Activated effector memory CD4-positive, alpha-beta T cell treated with Interleukin-2 at 50 U/mL for 16 hours (primary cell): ENCODE data around the gene DCTN3.

ENCODE experiments used
- DNase-seq: peaks from one replicate; pipeline ENCODE4 v3.0.0-alpha.2; 2020

Gene DCTN3

GRCh38 chr9:34615132-34615531 lies 5.2 kb downstream of the DCTN3 start:
- DNase-seq, result no peak

- peak; percentile 53 for DNase-seq
Observed at GRCh38 chr9:34612788-34613390, 7.4 kb downstream of the DCTN3 start.

GRCh38 chr9:34611811-34612787 lies 8.2 kb downstream of the DCTN3 start, which contains the start of gene RPP25L:
Gene RPP25L, minus strand, starts transcription at chr9:34612097. Its CDS starts 801 bp downstream, at chr9:34611296.
- peak; percentile 78 for DNase-seq

GRCh38 chr9:34611251-34611810 lies 9.0 kb downstream of the DCTN3 start:
- no peak for DNase-seq

- no peak for DNase-seq
Observed at GRCh38 chr9:34610434-34611206, 9.7 kb downstream of the DCTN3 start.

GRCh38 chr9:34607331-34607730 lies 13.0 kb downstream of the DCTN3 start:
- no peak for DNase-seq

GRCh38 chr9:34606905-34607304 lies 13.4 kb downstream of the DCTN3 start:
- no peak for DNase-seq

GRCh38 chr9:34606190-34606589 lies 14.1 kb downstream of the DCTN3 start:
- DNase-seq, result no peak

GRCh38 chr9:34603610-34604231 lies 16.6 kb downstream of the DCTN3 start:
- DNase-seq, result peak; percentile 65

- no peak for DNase-seq
Observed at GRCh38 chr9:34601937-34602573, 18.2 kb downstream of the DCTN3 start.

GRCh38 chr9:34600908-34601307 lies 19.4 kb downstream of the DCTN3 start:
- no peak for DNase-seq

- DNase-seq, result no peak
Observed at GRCh38 chr9:34599546-34599945, 20.7 kb downstream of the DCTN3 start.

- no peak for DNase-seq
Observed at GRCh38 chr9:34594177-34594576, 26.1 kb downstream of the DCTN3 start.

GRCh38 chr9:34592895-34593601 lies 27.2 kb downstream of the DCTN3 start:
- DNase-seq, result no peak

GRCh38 chr9:34591917-34592866 lies 28.1 kb downstream of the DCTN3 start:
- DNase-seq, result no peak

GRCh38 chr9:34591248-34591916 lies 28.9 kb downstream of the DCTN3 start:
- peak; percentile 68 for DNase-seq

GRCh38 chr9:34590381-34591247 lies 29.7 kb downstream of the DCTN3 start:
- DNase-seq, result no peak

GRCh38 chr9:34589636-34590380 lies 30.5 kb downstream of the DCTN3 start, which contains the start of gene CNTFR:
Gene CNTFR, minus strand, starts transcription at chr9:34589724. Its CDS starts 20,743 bp downstream, at chr9:34568981.
- DNase-seq, result no peak
